Measurements from ENCODE around the gene ARID1A. TPM values are rescaled to one million over a fixed set of nuclear protein-coding genes. Genes with fewer than 3 reads are reported as not detected.

The ARID1A gene
- total RNA-seq, 1 experiment from 2014 or later = 56.9 TPM

DNA sequence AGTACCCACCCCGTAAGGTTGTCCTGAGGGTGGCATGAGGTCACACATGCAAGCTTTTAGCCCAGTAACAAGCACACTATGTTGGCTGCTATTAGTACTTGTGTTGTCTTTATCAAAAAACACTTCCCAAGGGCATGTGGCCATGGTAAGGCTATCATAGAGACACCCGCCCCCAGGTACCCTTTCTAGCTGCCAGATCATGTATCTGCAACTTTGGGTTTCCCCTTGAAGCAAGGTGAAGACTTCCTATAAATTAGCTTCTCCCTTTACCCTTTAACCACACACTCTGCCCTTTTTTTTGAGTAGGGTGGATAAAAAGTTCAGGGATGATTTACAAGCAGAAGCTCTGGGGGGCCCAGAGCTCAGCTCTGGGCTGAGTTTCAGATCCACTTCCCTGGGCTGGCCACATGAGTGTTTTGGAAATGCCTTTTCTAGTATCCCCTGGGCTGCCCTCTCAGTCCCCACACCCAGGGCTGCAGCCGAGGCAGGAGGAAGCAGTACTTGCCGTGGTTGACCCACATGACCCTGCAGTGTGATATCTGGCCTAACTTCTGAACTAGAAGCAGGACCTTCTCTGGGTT, 132.7 kb downstream of the ARID1A start:
- Mint-ChIP-seq H3K27ac (ENCODE audit: low read depth, unreplicated experiment) (peak overlapping the region; percentile 86), H3K36me3 (ENCODE audit: insufficient read depth, unreplicated experiment) (no peaks in the 10 kb centered on the region), H3K4me1 (ENCODE audit: insufficient read depth, unreplicated experiment) (peaks cover 20% of the 10 kb centered on the region), H3K4me3 (ENCODE audit: unreplicated experiment) (peak overlapping the region; percentile 83), H3K27me3 (ENCODE audit: insufficient read depth, unreplicated experiment) (no peaks in the 10 kb centered on the region), H3K9me3 (ENCODE audit: unreplicated experiment) (no peaks in the 10 kb centered on the region)
- ChIA-PET POLR2A (interaction anchor here (0.6 to 1.2 kb wide), 5 partner anchors 12 to 130 kb away, joined by 3 to 4 read pairs (median 4); partner anchors contain the start of gene SFN), CTCF (interaction anchor here (1.1 to 1.2 kb wide), 2 partner anchors 21 to 227 kb away, joined by 3 read pairs; no protein-coding TSS in a partner anchor)
- no peak for DNase-seq (ENCODE audit: unreplicated experiment)
- intact Hi-C loops (cut with micrococcal nuclease) = no loop called here
- TSS peak; percentile 18 for BruUV-seq (replicated peaks)
- TF ChIP-seq CTCF (IDR thresholded peaks at IDR 0.05; ENCODE audit: unreplicated experiment) = no peak

GRCh38 chr1:26829184-26829911, 133.5 kb downstream of the ARID1A start:
- no peaks in the 10 kb centered on the region for H3K27me3 Mint-ChIP-seq (ENCODE audit: insufficient read depth, unreplicated experiment)
- CTCF ChIA-PET = interaction anchor here (0.8 to 1.9 kb wide), 3 partner anchors 68 to 228 kb away, joined by 3 to 6 read pairs (median 4); no protein-coding TSS in a partner anchor
- intact Hi-C loops (cut with micrococcal nuclease) = no loop called here
- peak overlapping the region; percentile 14 for H3K4me3 Mint-ChIP-seq (ENCODE audit: unreplicated experiment)
- no peak overlapping the region for H3K27ac Mint-ChIP-seq (ENCODE audit: low read depth, unreplicated experiment)
- no peak for TF ChIP-seq CTCF (IDR thresholded peaks at IDR 0.05; ENCODE audit: unreplicated experiment)
- POLR2A ChIA-PET = interaction anchor here (0.6 to 1.9 kb wide), 4 partner anchors 36 to 131 kb away, joined by 3 to 6 read pairs (median 4); no protein-coding TSS in a partner anchor
- peaks cover 20% of the 10 kb centered on the region for H3K4me1 Mint-ChIP-seq (ENCODE audit: insufficient read depth, unreplicated experiment)
- no TSS peak for BruUV-seq (replicated peaks)
- DNase-seq (ENCODE audit: unreplicated experiment) = no peak
- H3K9me3 Mint-ChIP-seq (ENCODE audit: unreplicated experiment) = no peaks in the 10 kb centered on the region
- peaks cover 3% of the 10 kb centered on the region for H3K36me3 Mint-ChIP-seq (ENCODE audit: insufficient read depth, unreplicated experiment)

DNA sequence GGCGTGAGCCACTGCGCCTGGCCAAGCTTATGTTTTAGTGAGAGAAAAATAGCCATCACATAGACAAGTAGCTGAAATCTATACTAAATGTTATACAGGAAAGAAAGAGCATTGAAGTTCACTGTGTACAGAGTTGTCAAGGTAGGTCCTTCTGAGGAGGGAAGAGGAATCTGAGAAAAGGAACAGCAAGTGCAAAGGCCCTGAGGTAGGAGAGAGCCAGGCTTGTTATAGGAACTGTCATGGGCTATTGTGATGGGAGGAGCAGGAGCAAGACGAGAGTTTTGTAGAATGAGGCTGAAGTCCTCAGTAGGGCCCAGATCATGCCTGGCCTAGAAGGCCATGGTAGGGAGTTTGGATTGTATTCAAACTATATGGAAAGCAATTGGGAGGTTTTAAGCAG, 135.2 kb downstream of the ARID1A start:
- CTCF ChIA-PET = interaction anchor here (0.6 to 1.9 kb wide), 3 partner anchors 21 to 229 kb away, joined by 3 to 6 read pairs (median 5); no protein-coding TSS in a partner anchor
- no peak overlapping the region for H3K4me3 Mint-ChIP-seq (ENCODE audit: unreplicated experiment)
- no TSS peak for BruUV-seq (replicated peaks)
- no peak overlapping the region for H3K27ac Mint-ChIP-seq (ENCODE audit: low read depth, unreplicated experiment)
- intact Hi-C loops (cut with micrococcal nuclease) = no loop called here
- POLR2A ChIA-PET = interaction anchor here (1.9 kb wide), 1 partner anchor 34 kb away, joined by 6 read pairs; no protein-coding TSS in a partner anchor
- no peaks in the 10 kb centered on the region for H3K9me3 Mint-ChIP-seq (ENCODE audit: unreplicated experiment)
- H3K4me1 Mint-ChIP-seq (ENCODE audit: insufficient read depth, unreplicated experiment) = peaks cover 20% of the 10 kb centered on the region
- H3K36me3 Mint-ChIP-seq (ENCODE audit: insufficient read depth, unreplicated experiment) = peaks cover 12% of the 10 kb centered on the region
- no peak for DNase-seq (ENCODE audit: unreplicated experiment)
- H3K27me3 Mint-ChIP-seq (ENCODE audit: insufficient read depth, unreplicated experiment) = no peaks in the 10 kb centered on the region
- no peak for TF ChIP-seq CTCF (IDR thresholded peaks at IDR 0.05; ENCODE audit: unreplicated experiment)

Other genes starting within 250 kb of the ARID1A start
- gene HMGN2, start 223.6 kb upstream of the ARID1A start, total RNA-seq (2022) = 302 and 364 TPM in 2 replicates
- 43.9 and 50.9 TPM in 2 replicates for gene RPS6KA1, start 166.3 kb upstream of the ARID1A start, total RNA-seq (2022)
- 13.3 and 14.7 TPM in 2 replicates for gene PIGV, start 91.9 kb downstream of the ARID1A start, total RNA-seq (2022)
- gene ZDHHC18, start 130.7 kb downstream of the ARID1A start, total RNA-seq (2022) = 14.0 and 15.5 TPM in 2 replicates
- 270 and 337 TPM in 2 replicates for gene SFN, start 167.1 kb downstream of the ARID1A start, total RNA-seq (2022)
- 38.9 and 39.7 TPM in 2 replicates for gene GPN2, start 194.3 kb downstream of the ARID1A start, total RNA-seq (2022)
- 9.9 and 14.1 TPM in 2 replicates for gene GPATCH3, start 204.5 kb downstream of the ARID1A start, total RNA-seq (2022)
- not detected in 2 replicates for gene NR0B2, start 218.0 kb downstream of the ARID1A start, total RNA-seq (2022)
- gene NUDC, start 225.7 kb downstream of the ARID1A start, total RNA-seq (2022) = 96.8 and 106 TPM in 2 replicates